GM23248 (cell line): Measurements from ENCODE around the gene EAF2. TPM values are rescaled to one million over a fixed set of nuclear protein-coding genes. Genes with fewer than 3 reads are reported as not detected.
A peak's percentile ranks its signal among the peaks of the same experiment; 100 is the strongest.

Experiments used
- DNase-seq: peaks from one replicate; pipeline ENCODE4 v3.0.0-alpha.2; 2015
- H2AFZ ChIP-seq: fragments of 200-600 bp; sonication (generic); 2 replicates; pipeline ENCODE4 v1.6.1; 2016; ENCODE audit warnings: antibody characterized with exemption
- H3F3A ChIP-seq: fragments of 200-600 bp; sonication (generic); 2 replicates; pipeline ENCODE4 v1.6.1; 2016; ENCODE audit warnings: mild to moderate bottlenecking, antibody characterized with exemption, mixed run types; ENCODE audit not compliant: insufficient read depth
- H3K27ac ChIP-seq: fragments of 200-600 bp; sonication (generic); 2 replicates; pipeline ENCODE4 v1.5.1; 2016; ENCODE audit warnings: mild to moderate bottlenecking
- H3K27me3 ChIP-seq: fragments of 200-600 bp; sonication (generic); replicated peaks from 2 replicates; pipeline ENCODE4 v1.6.1; 2016; ENCODE audit warnings: mild to moderate bottlenecking; ENCODE audit not compliant: insufficient read depth
- H3K36me3 ChIP-seq: fragments of 200-600 bp; sonication (generic); 2 replicates; pipeline ENCODE4 v1.6.1; 2016; ENCODE audit warnings: low read depth, mild to moderate bottlenecking
- H3K4me1 ChIP-seq: fragments of 200-600 bp; sonication (generic); 2 replicates; pipeline ENCODE4 v1.6.1; 2016; ENCODE audit warnings: mild to moderate bottlenecking; ENCODE audit not compliant: insufficient read depth
- H3K4me2 ChIP-seq: fragments of 200-600 bp; sonication (generic); one replicate; pipeline ENCODE4 v1.6.1; 2016; ENCODE audit warnings: mild to moderate bottlenecking; ENCODE audit not compliant: unreplicated experiment
- H3K4me3 ChIP-seq: fragments of 200-600 bp; sonication (generic); 2 replicates; pipeline ENCODE4 v1.5.1; 2016; ENCODE audit warnings: mild to moderate bottlenecking
- H3K79me2 ChIP-seq: fragments of 200-600 bp; sonication (generic); 2 replicates; pipeline ENCODE4 v1.6.1; 2016; ENCODE audit warnings: mild to moderate bottlenecking; ENCODE audit not compliant: insufficient read depth
- H3K9ac ChIP-seq: fragments of 200-600 bp; sonication (generic); 2 replicates; pipeline ENCODE4 v1.6.1; 2016; ENCODE audit warnings: mild to moderate bottlenecking
- H3K9me2 ChIP-seq: fragments of 200-600 bp; sonication (generic); 2 replicates; pipeline ENCODE4 v1.6.1; 2016; ENCODE audit warnings: mixed run types, mild to moderate bottlenecking, moderate library complexity; ENCODE audit not compliant: insufficient read depth
- H3K9me3 ChIP-seq: fragments of 200-600 bp; sonication (generic); one replicate; pipeline ENCODE4 v1.6.1; 2017; ENCODE audit warnings: low read depth
- H4K20me1 ChIP-seq: fragments of 200-600 bp; sonication (generic); 2 replicates; pipeline ENCODE4 v1.6.0; 2016; ENCODE audit not compliant: insufficient read depth
- EZH2 ChIP-seq: fragments of 200-600 bp; sonication (generic); IDR thresholded peaks from 2 replicates; pipeline ENCODE4 v1.6.1; 2018; ENCODE audit warnings: antibody characterized with exemption, mild to moderate bottlenecking; ENCODE audit not compliant: insufficient read depth, poor library complexity, severe bottlenecking
- EZH2phosphoT487 ChIP-seq: fragments of 200-600 bp; sonication (generic); IDR thresholded peaks from 2 replicates; pipeline ENCODE4 v1.6.1; 2018; ENCODE audit warnings: antibody characterized with exemption, moderate library complexity, mild to moderate bottlenecking, low read depth; ENCODE audit not compliant: insufficient read depth
- WGBS, 2 experiments: methylation state at CpG; one replicate each; pipeline ENCODE4 v1.1.6; 2015 to 2017; ENCODE audit warnings: low lambda C conversion rate in 2 of 2, low coverage in 1 of 2; ENCODE audit errors: missing lambda C conversion rate in 2 of 2; 5-methylcytosine and 5-hydroxymethylcytosine counted together
- in situ Hi-C: fragments of 300-500 bp; cut with MboI; formaldehyde crosslinking; loops from 2 replicates; pipeline ENCODE4 v1.15.0; 2020
- polyA plus RNA-seq: library from polyadenylated mRNA; unstranded; fragments of >200 nt; fragmentation: Nextera tagmentation; extraction: Ambion mirVana; gene quantifications from 2 replicates; pipeline ENCODE4 v1.2.1, GENCODE V29; 2016
- total RNA-seq: library from RNA; depleted of rRNA; stranded (reverse); fragments of >200 nt; shearing (Covaris generic); gene quantifications from 2 replicates; pipeline ENCODE4 v1.2.3, GENCODE V29; 2014; rRNA removed

EAF2 gene
- total RNA-seq (0.65 TPM in 1 of 2 replicates, not detected in the other), polyA plus RNA-seq (1.0 and 1.1 TPM in 2 replicates)

GRCh38 chr3:121834671-121835464 is at the start of gene EAF2, which contains the start of gene IQCB1:
Gene EAF2 (plus strand): TSS chr3:121835209. CDS start chr3:121835286, 77 bp downstream.
Gene IQCB1 (minus strand): TSS chr3:121835060. CDS start chr3:121828960, 6,100 bp downstream.
- no peaks in the 10 kb centered on the region for H3K9me2 ChIP-seq
- peaks cover 4% of the 10 kb centered on the region for H3K4me1 ChIP-seq
- H4K20me1 ChIP-seq = no peaks in the 10 kb centered on the region
- 1% methylated on average over 52 to 54 of the region's 54 CpGs for WGBS, 2 experiments
- no peaks in the 10 kb centered on the region for H3K36me3 ChIP-seq
- peak within 1 kb of the TSS; percentile 95 for H3K4me2 ChIP-seq
- H3K27ac ChIP-seq = peak within 1 kb of the TSS; percentile 57
- peak within 1 kb of the TSS; percentile 87 for H3K9ac ChIP-seq
- TF ChIP-seq EZH2phosphoT487 (no peak), EZH2 (no peak)
- DNase-seq = peak; percentile 99
- peak within 1 kb of the TSS; percentile 86 for H3K4me3 ChIP-seq
- peaks cover 25% of the 10 kb centered on the region for H3K79me2 ChIP-seq
- H2AFZ ChIP-seq = peak within 1 kb of the TSS; percentile 96
- in situ Hi-C loops = no loop called here
- no peaks in the 10 kb centered on the region for H3K27me3 ChIP-seq
- no peaks in the 10 kb centered on the region for H3F3A ChIP-seq
- no peaks in the 10 kb centered on the region for H3K9me3 ChIP-seq

GRCh38 chr3:121786485-121786884 is 48.5 kb upstream of the EAF2 start:
- peak overlapping the region; percentile 11 for H3K4me2 ChIP-seq
- no peak overlapping the region for H3K9ac ChIP-seq
- H4K20me1 ChIP-seq = no peaks in the 10 kb centered on the region
- peak overlapping the region; percentile 52 for H3K27ac ChIP-seq
- H3K4me1 ChIP-seq = no peaks in the 10 kb centered on the region
- in situ Hi-C loops = no loop called here
- 57 to 73% methylated on average over 2 of the region's 2 CpGs for WGBS, 2 experiments
- H3K79me2 ChIP-seq = no peaks in the 10 kb centered on the region
- peak; percentile 65 for DNase-seq
- TF ChIP-seq EZH2phosphoT487 (no peak), EZH2 (no peak)
- no peak overlapping the region for H3K4me3 ChIP-seq
- H2AFZ ChIP-seq = no peak overlapping the region
- peaks cover 29% of the 10 kb centered on the region for H3K36me3 ChIP-seq
- no peaks in the 10 kb centered on the region for H3K9me3 ChIP-seq
- H3K9me2 ChIP-seq = no peaks in the 10 kb centered on the region
- no peaks in the 10 kb centered on the region for H3K27me3 ChIP-seq
- H3F3A ChIP-seq = no peaks in the 10 kb centered on the region

- no peak for TF ChIP-seq EZH2phosphoT487
- TF ChIP-seq EZH2 = no peak
- H4K20me1 ChIP-seq = no peaks in the 10 kb centered on the region
- no peaks in the 10 kb centered on the region for H3K4me1 ChIP-seq
- in situ Hi-C loops = no loop called here
- no peak overlapping the region for H3K4me3 ChIP-seq
- no peaks in the 10 kb centered on the region for H3K79me2 ChIP-seq
- H3K27me3 ChIP-seq = no peaks in the 10 kb centered on the region
- no peak for DNase-seq
- no peaks in the 10 kb centered on the region for H3F3A ChIP-seq
- H3K27ac ChIP-seq = no peak overlapping the region
- no peak overlapping the region for H3K4me2 ChIP-seq
- H3K9ac ChIP-seq = no peak overlapping the region
- WGBS, 2 experiments = 97% methylated on average over 3 of the region's 3 CpGs
- no peaks in the 10 kb centered on the region for H3K9me3 ChIP-seq
- H3K36me3 ChIP-seq = peaks cover 21% of the 10 kb centered on the region
- H3K9me2 ChIP-seq = no peaks in the 10 kb centered on the region
- no peak overlapping the region for H2AFZ ChIP-seq
These were observed 41.9 kb upstream of the EAF2 start for GRCh38 chr3:121793078-121793477.

GRCh38 chr3:121794264-121794983 is 40.6 kb upstream of the EAF2 start:
- H2AFZ ChIP-seq = no peak overlapping the region
- H3K4me2 ChIP-seq = no peak overlapping the region
- in situ Hi-C loops = no loop called here
- H3F3A ChIP-seq = no peaks in the 10 kb centered on the region
- H3K9ac ChIP-seq = no peak overlapping the region
- H4K20me1 ChIP-seq = no peaks in the 10 kb centered on the region
- H3K27me3 ChIP-seq = no peaks in the 10 kb centered on the region
- no peak overlapping the region for H3K4me3 ChIP-seq
- WGBS, 2 experiments = 94 to 96% methylated on average over 2 of the region's 2 CpGs
- no peak for DNase-seq
- no peaks in the 10 kb centered on the region for H3K9me2 ChIP-seq
- TF ChIP-seq EZH2phosphoT487 (no peak), EZH2 (no peak)
- H3K27ac ChIP-seq = no peak overlapping the region
- H3K4me1 ChIP-seq = no peaks in the 10 kb centered on the region
- H3K9me3 ChIP-seq = no peaks in the 10 kb centered on the region
- H3K36me3 ChIP-seq = peaks cover 15% of the 10 kb centered on the region
- H3K79me2 ChIP-seq = no peaks in the 10 kb centered on the region
